Left lung (tissue), 10 donors: ENCODE results near the gene RNF187. TPM values are rescaled to one million over a fixed set of nuclear protein-coding genes. Genes with fewer than 3 reads are reported as not detected.

Experiments
- ATAC-seq: fragments of 200-7000 bp; cut with Tn5 transposase; one replicate; pipeline ENCODE4 v1.9.1; 2020; ENCODE audit warnings: moderate library complexity
- DNase-seq, 4 donors: peaks; one replicate each; pipeline ENCODE4 v3.0.0-alpha.2; 2013 to 2020
- H3K27ac ChIP-seq, 2 donors: fragments of 200-600 bp; sonication (generic) in 1 of 2; one replicate each; pipeline versions ENCODE4 v1.5.0 to v1.8.0; 2020 to 2021
- H3K27me3 ChIP-seq, 2 donors: fragments of 200-600 bp; sonication (generic) in 1 of 2; one replicate each; pipeline versions ENCODE4 v1.5.0 to v1.8.0; 2020 to 2021
- H3K36me3 ChIP-seq, 2 donors: fragments of 200-600 bp; sonication (generic) in 1 of 2; one replicate each; pipeline versions ENCODE4 v1.5.0 to v1.8.0; 2020 to 2021
- H3K4me1 ChIP-seq, 2 donors: fragments of 200-600 bp; one replicate each; pipeline ENCODE4 v1.8.0; 2021
- H3K4me3 ChIP-seq, 2 donors: fragments of 200-600 bp; sonication (generic) in 1 of 2; one replicate each; pipeline versions ENCODE4 v1.5.0 to v1.8.0; 2020 to 2021; ENCODE audit warnings: mild to moderate bottlenecking in 1 of 2
- H3K9me3 ChIP-seq, 2 donors: fragments of 200-600 bp; sonication (generic) in 1 of 2; one replicate each; pipeline versions ENCODE4 v1.5.0 to v1.8.0; 2020 to 2021
- intact Hi-C, 2 donors: fragments of 100-400 bp; cut with DNase I; formaldehyde crosslinking; loops; one replicate each; pipeline versions ENCODE4 v1.11.2 to v1.14.2; 2022
- polyA plus RNA-seq, 6 donors: library from polyadenylated mRNA; unstranded; fragments of 120-200 nt; gene quantifications; one replicate each; pipeline ENCODE4 v1.2.1, GENCODE V29; 2013; ENCODE audit not compliant: insufficient read length in 6 of 6
- total RNA-seq, 2 donors: library from RNA; stranded (reverse); fragmentation: NEBNext Ultra II Directional; extraction: Animal tissue kit (Norgen Biotek cat#: 25700); gene quantifications; one replicate each; pipeline ENCODE4 v1.2.1, GENCODE V29; 2021
- TF ChIP-seq, protein P1 (sequence below), 2 donors: fragments of 200-600 bp; sonication (generic) in 1 of 2; IDR thresholded peaks; one replicate each; pipeline versions ENCODE4 v1.5.0 to v1.8.0; 2021; ENCODE audit warnings: antibody characterized with exemption in 2 of 2
- donor health status: DM: no; HTN: yes; CAD: no.
- donor health status: DM: no; HTN: no; CAD: no.

Gene RNF187
- total and polyA plus RNA-seq, 8 donors = 60.2 to 103 (median 78.4) TPM

DNA sequence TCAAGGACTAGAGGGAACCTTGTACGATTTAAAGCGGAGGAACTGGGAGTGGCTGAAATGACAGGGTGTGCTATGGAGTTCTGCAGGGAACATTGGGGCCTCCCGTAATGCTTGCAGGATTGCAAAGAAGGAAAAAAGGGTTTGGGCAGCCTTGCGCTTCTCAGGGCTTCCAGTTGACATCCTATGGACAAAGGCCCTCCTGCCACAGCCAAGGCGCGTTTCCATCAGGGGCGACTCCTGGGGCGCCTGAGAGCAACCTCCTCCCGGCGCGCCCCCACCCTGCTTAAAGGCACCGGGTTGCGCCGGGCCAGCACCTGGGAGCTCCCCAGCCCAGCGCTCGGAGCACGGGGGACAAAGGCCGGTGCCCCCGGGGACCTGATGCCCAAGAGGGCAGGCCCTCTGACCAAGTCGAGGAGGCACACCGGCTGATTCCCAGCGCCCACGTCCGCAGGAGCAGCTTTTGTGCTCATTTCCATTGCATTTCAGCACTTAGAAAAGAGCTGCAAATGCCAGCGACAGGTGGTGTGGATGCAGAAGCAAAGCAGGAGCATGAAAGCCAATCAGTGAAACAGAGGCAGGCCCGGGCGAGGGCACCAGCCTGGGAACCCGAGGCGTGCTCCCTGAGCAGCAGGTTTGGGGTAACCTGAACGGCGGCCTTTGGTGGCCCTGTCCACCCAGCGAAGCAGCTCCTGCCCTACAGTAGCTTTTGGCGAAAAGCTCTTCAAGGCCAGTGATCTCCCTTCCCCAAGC lies 17.6 kb upstream of the RNF187 start:
- no peak overlapping the region for H3K4me3 ChIP-seq
- DNase-seq (peak in 1 of 4 donors; percentile 70), ATAC-seq (no peak)
- H3K4me1 ChIP-seq = peaks cover 0 to 15% of the 10 kb centered on the region in 2 donors
- H3K27ac ChIP-seq = no peak overlapping the region
- TF ChIP-seq, protein P1, sequence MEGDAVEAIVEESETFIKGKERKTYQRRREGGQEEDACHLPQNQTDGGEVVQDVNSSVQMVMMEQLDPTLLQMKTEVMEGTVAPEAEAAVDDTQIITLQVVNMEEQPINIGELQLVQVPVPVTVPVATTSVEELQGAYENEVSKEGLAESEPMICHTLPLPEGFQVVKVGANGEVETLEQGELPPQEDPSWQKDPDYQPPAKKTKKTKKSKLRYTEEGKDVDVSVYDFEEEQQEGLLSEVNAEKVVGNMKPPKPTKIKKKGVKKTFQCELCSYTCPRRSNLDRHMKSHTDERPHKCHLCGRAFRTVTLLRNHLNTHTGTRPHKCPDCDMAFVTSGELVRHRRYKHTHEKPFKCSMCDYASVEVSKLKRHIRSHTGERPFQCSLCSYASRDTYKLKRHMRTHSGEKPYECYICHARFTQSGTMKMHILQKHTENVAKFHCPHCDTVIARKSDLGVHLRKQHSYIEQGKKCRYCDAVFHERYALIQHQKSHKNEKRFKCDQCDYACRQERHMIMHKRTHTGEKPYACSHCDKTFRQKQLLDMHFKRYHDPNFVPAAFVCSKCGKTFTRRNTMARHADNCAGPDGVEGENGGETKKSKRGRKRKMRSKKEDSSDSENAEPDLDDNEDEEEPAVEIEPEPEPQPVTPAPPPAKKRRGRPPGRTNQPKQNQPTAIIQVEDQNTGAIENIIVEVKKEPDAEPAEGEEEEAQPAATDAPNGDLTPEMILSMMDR (IDR thresholded peaks at IDR 0.05) = no peak
- H3K27me3 ChIP-seq = peaks cover 65 to 86% of the 10 kb centered on the region in 2 donors
- H3K9me3 ChIP-seq = no peaks in the 10 kb centered on the region
- intact Hi-C loops = no loop called here
- H3K36me3 ChIP-seq = no peaks in the 10 kb centered on the region

- Histone ChIP-seq H3K4me1 (peaks cover 0 to 12% of the 10 kb centered on the region in 2 donors), H3K4me3 (no peak overlapping the region), H3K9me3 (no peaks in the 10 kb centered on the region), H3K36me3 (no peaks in the 10 kb centered on the region), H3K27ac (no peak overlapping the region), H3K27me3 (peaks cover 49 to 74% of the 10 kb centered on the region in 2 donors)
- intact Hi-C loops = no loop called here
- DNase-seq (no peak), ATAC-seq (no peak)
- TF ChIP-seq, protein P1 (IDR thresholded peaks at IDR 0.05) = no peak
Observed at GRCh38 chr1:228471154-228471761, 15.9 kb upstream of the RNF187 start.

GRCh38 chr1:228471762-228472398 lies 15.3 kb upstream of the RNF187 start:
- Histone ChIP-seq H3K9me3 (no peaks in the 10 kb centered on the region), H3K4me1 (peaks cover 0 to 12% of the 10 kb centered on the region in 2 donors), H3K27ac (no peak overlapping the region), H3K27me3 (peaks cover 46 to 68% of the 10 kb centered on the region in 2 donors), H3K36me3 (no peaks in the 10 kb centered on the region), H3K4me3 (no peak overlapping the region)
- TF ChIP-seq, protein P1 (IDR thresholded peaks at IDR 0.05) = peak in 1 of 2 donors; percentile 44
- intact Hi-C loops = no loop called here
- DNase-seq (peak in 1 of 4 donors; percentile 31), ATAC-seq (peak; percentile 80)

GRCh38 chr1:228472655-228473054 lies 14.5 kb upstream of the RNF187 start:
- H3K27ac ChIP-seq = no peak overlapping the region
- H3K36me3 ChIP-seq = no peaks in the 10 kb centered on the region
- ATAC-seq (peak; percentile 50), DNase-seq (no peak)
- intact Hi-C loops = no loop called here
- TF ChIP-seq, protein P1 (IDR thresholded peaks at IDR 0.05) = no peak
- H3K4me3 ChIP-seq = no peak overlapping the region
- H3K4me1 ChIP-seq = peaks cover 0 to 12% of the 10 kb centered on the region in 2 donors
- peaks cover 38 to 60% of the 10 kb centered on the region in 2 donors for H3K27me3 ChIP-seq
- H3K9me3 ChIP-seq = no peaks in the 10 kb centered on the region

DNA sequence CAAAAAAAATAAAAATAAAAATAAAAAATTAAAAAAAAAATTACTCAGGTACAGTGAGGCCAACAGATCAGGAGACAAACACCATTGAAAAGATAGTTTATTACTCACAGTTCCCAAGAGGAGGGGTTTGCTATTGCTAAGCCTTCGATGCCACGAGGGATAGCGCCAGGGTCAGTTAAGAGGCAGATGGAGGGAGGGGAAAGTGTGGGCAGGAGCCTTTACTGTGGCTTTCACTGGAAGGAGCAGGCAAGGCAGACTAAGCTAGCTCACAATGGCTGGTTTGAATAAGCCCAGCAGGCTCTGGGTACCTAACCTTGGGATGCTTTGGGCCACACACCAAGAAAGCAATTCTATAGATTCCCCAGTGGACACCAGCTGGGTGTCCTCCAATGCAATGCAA lies 12.7 kb upstream of the RNF187 start:
- no peak for ATAC-seq
- H3K36me3 ChIP-seq = no peaks in the 10 kb centered on the region
- H3K27me3 ChIP-seq = peaks cover 20 to 42% of the 10 kb centered on the region in 2 donors
- H3K9me3 ChIP-seq = no peaks in the 10 kb centered on the region
- no peak for DNase-seq
- intact Hi-C loops = no loop called here
- H3K4me1 ChIP-seq = peaks cover 0 to 17% of the 10 kb centered on the region in 2 donors
- H3K4me3 ChIP-seq = no peak overlapping the region
- TF ChIP-seq, protein P1 (IDR thresholded peaks at IDR 0.05) = no peak
- no peak overlapping the region for H3K27ac ChIP-seq
